Psoas muscle (tissue), 8 donors: ENCODE measurements around the gene FOCAD. TPM values are rescaled to one million over a fixed set of nuclear protein-coding genes. Genes with fewer than 3 reads are reported as not detected.

Experiments
- ATAC-seq, 4 donors: fragments of 200-7000 bp; cut with Tn5 transposase; one replicate each; pipeline ENCODE4 v1.9.1; 2020; ENCODE audit warnings: moderate library complexity in 3 of 4, mild to moderate bottlenecking in 2 of 4
- DNase-seq, 2 donors: peaks; one replicate each; pipeline ENCODE4 v3.0.0-alpha.2; 2020
- H3K27ac ChIP-seq: fragments of 200-600 bp; one replicate; pipeline ENCODE4 v1.8.0; 2022
- H3K27me3 ChIP-seq, 3 donors: fragments of 200-600 bp in 1 of 3; one replicate each; pipeline versions ENCODE4 v1.6.1 to v1.8.0; 2013 to 2022; ENCODE audit warnings: low read length in 2 of 3, mild to moderate bottlenecking in 2 of 3, moderate library complexity in 1 of 3; ENCODE audit not compliant: insufficient read depth in 3 of 3
- H3K36me3 ChIP-seq, 2 donors: fragments of 200-600 bp in 1 of 2; one replicate each; pipeline versions ENCODE4 v1.6.1 to v1.8.0; 2013 to 2022; ENCODE audit warnings: low read depth in 1 of 2, mild to moderate bottlenecking in 1 of 2, moderate library complexity in 1 of 2; ENCODE audit not compliant: insufficient read depth in 1 of 2
- H3K4me1 ChIP-seq: fragments of 200-600 bp; one replicate; pipeline ENCODE4 v1.8.0; 2022
- H3K4me3 ChIP-seq: fragments of 200-600 bp; one replicate; pipeline ENCODE4 v1.8.0; 2022; ENCODE audit warnings: mild to moderate bottlenecking
- H3K9me3 ChIP-seq: fragments of 200-600 bp; one replicate; pipeline ENCODE4 v1.8.0; 2022
- WGBS, 3 donors: extraction: QIAGEN DNeasy Blood & Tissue Kit; methylation state at CpG; one replicate each; pipeline versions ENCODE4 v1.1.6 to v1.1.7; 2013; 5-methylcytosine and 5-hydroxymethylcytosine counted together
- intact Hi-C, 2 donors: fragments of 100-400 bp; cut with DNase I; formaldehyde crosslinking; loops; one replicate each; pipeline versions ENCODE4 v1.11.0 to v1.14.2; 2022
- polyA plus RNA-seq, 3 donors: library from polyadenylated mRNA; stranded (reverse); fragments of 200-250 nt; gene quantifications; one replicate each; pipeline ENCODE4 v1.2.3, GENCODE V29; 2013
- total RNA-seq, 4 donors: library from RNA; stranded (reverse); fragmentation: NEBNext Ultra II Directional in 2 of 4; extraction: Animal tissue kit (Norgen Biotek cat#: 25700) in 2 of 4; gene quantifications; one replicate each; pipeline versions ENCODE4 v1.2.1 to v1.2.4, GENCODE V29; 2021 to 2023
- TF ChIP-seq, protein P1 (sequence below): fragments of 200-600 bp; IDR thresholded peaks from one replicate; pipeline ENCODE4 v1.8.0; 2022; ENCODE audit warnings: antibody characterized with exemption
- donor health status: healthy with polysubstance abuse.
- donor health status: DM: no; HTN: no; CAD: no; lungs with moderate emphysema.
- donor health status: Bipolar disorder and iron deficiency.
- donor health status: healthy.
- donor health status: DM: yes; HTN: yes; CAD: no.
- donor health status: DM: no; HTN: no; CAD: no.
- donor health status: DM: no; HTN: no; CAD: no.
- donor health status: DM: yes; HTN: yes; CAD: no.

The FOCAD gene
- total and polyA plus RNA-seq, 7 donors = 5.8 to 24.8 (median 12.1) TPM

DNA sequence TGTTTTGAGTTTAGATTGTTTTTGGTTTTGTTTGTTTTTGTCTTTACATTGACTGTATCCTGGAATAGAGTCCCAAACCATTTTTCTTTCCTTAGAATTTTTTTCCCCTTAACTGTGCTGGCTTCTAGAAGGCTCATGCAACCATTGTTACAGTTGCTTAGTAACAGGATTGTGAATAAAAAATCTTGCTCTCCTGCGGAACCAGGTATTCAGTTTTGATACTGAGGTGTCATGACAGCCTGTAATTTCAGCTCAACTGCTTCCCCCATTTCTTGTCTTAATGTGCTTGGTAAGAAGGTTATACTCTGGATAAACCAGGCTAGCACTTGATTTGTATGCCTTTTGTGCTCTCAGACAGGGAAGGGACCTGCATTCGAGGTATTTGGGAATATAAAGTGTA, 42.1 kb downstream of the FOCAD start:
- H3K27me3 ChIP-seq = no peaks in the 10 kb centered on the region
- TF ChIP-seq, protein P1, sequence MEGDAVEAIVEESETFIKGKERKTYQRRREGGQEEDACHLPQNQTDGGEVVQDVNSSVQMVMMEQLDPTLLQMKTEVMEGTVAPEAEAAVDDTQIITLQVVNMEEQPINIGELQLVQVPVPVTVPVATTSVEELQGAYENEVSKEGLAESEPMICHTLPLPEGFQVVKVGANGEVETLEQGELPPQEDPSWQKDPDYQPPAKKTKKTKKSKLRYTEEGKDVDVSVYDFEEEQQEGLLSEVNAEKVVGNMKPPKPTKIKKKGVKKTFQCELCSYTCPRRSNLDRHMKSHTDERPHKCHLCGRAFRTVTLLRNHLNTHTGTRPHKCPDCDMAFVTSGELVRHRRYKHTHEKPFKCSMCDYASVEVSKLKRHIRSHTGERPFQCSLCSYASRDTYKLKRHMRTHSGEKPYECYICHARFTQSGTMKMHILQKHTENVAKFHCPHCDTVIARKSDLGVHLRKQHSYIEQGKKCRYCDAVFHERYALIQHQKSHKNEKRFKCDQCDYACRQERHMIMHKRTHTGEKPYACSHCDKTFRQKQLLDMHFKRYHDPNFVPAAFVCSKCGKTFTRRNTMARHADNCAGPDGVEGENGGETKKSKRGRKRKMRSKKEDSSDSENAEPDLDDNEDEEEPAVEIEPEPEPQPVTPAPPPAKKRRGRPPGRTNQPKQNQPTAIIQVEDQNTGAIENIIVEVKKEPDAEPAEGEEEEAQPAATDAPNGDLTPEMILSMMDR = no peak
- no peak overlapping the region for H3K27ac ChIP-seq
- intact Hi-C loops = no loop called here
- H3K36me3 ChIP-seq = peaks cover 2 to 35% of the 10 kb centered on the region in 2 donors
- WGBS, 3 donors = 82 to 89% (median 87%) methylated on average over 2 of the region's 2 CpGs
- no peak for ATAC-seq
- no peak overlapping the region for H3K4me3 ChIP-seq
- DNase-seq = no peak
- no peaks in the 10 kb centered on the region for H3K9me3 ChIP-seq
- no peaks in the 10 kb centered on the region for H3K4me1 ChIP-seq

DNA sequence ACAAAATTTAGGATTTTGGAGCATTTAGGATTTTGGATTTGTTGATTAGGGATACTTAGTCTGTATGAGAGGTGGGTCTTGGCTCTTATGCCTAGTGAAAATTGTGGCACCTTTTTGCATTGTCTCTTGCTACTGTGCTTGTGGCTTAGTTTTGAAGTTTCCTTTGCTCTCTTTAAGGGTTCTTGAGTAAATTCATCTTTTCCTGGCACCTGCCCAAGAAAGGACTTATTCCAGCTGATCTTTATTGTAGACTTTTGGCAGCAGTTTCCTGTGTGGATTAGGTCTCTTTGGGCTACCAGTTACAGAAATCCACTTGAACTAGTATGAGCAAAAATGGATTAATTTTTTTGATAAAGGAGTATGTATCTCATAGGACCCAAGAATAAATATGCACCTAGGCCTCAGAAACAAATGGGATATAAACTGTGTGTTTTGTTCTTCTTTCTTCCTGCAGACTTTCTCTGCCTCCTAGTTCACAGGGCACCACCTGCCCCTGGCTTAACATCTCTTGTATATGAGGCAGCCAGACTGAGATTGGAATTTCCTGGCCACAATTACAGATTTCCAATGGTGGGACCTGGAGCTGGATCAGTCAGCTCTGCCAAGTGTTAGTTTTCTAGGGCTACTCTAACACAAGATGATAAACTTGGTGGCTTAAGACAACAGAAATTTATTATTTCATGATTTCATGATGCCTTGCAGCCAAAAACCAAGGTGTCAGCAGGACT, 44.6 kb downstream of the FOCAD start:
- Histone ChIP-seq H3K9me3 (no peaks in the 10 kb centered on the region), H3K27ac (no peak overlapping the region), H3K27me3 (no peaks in the 10 kb centered on the region), H3K4me3 (no peak overlapping the region), H3K36me3 (peaks cover 2 to 21% of the 10 kb centered on the region in 2 donors), H3K4me1 (no peaks in the 10 kb centered on the region)
- intact Hi-C loops = no loop called here
- ATAC-seq = no peak
- TF ChIP-seq, protein P1 = no peak
- DNase-seq = no peak

DNA sequence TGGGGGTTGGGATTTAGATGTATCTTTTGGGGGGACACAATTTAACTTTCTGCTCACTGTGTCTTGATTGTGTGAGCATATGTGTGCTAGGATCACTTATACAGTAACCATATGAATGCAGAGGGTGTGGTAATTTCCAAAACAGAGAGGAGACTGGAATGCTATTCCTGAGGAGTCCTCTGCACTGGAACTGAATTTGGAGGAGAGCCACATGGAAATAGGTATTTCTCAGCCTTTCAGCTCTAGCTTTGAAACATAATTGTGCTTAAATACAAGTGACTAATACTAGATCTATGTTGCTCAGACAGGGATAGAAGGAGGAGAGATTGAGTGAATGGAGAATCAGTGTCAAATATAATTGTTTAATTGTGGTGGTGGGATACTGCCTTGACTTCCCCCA, 45.5 kb downstream of the FOCAD start:
- H3K27me3 ChIP-seq = no peaks in the 10 kb centered on the region
- TF ChIP-seq, protein P1 = no peak
- ATAC-seq (no peak), DNase-seq (no peak)
- H3K4me3 ChIP-seq = no peak overlapping the region
- H3K27ac ChIP-seq = no peak overlapping the region
- intact Hi-C loops = no loop called here
- H3K9me3 ChIP-seq = no peaks in the 10 kb centered on the region
- no peaks in the 10 kb centered on the region for H3K4me1 ChIP-seq
- H3K36me3 ChIP-seq = peaks cover 2 to 20% of the 10 kb centered on the region in 2 donors

DNA sequence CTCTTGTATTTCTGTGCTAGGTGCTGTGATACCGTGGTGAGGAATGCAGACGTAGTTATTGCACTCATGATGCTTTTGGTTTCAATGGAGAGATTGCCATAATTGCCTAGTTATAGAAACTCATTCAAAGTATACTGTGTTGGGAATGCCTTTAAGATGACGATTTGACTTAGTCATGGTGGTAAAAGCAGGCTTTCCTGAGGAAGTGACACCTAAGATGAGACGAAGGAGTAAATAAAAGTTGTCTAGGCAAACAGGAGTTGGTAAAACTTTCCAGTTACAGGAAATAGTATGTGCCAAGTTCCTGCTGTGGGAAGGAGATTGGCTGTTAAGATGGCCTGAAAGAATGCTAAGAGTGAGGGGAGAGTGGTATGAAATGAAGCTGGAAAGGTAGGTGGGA, 48.1 kb downstream of the FOCAD start:
- no peak for ATAC-seq
- intact Hi-C loops = loop anchor here in 1 of 2 donors (10.0 kb wide), 1 partner anchor 57 kb away; no protein-coding TSS in a partner anchor
- TF ChIP-seq, protein P1 = no peak
- 76 to 80% (median 79%) methylated on average over 4 of the region's 4 CpGs for WGBS, 3 donors
- no peaks in the 10 kb centered on the region for H3K27me3 ChIP-seq
- H3K4me1 ChIP-seq = no peaks in the 10 kb centered on the region
- no peak overlapping the region for H3K27ac ChIP-seq
- H3K4me3 ChIP-seq = no peak overlapping the region
- no peak for DNase-seq
- peaks cover 2 to 11% of the 10 kb centered on the region in 2 donors for H3K36me3 ChIP-seq
- H3K9me3 ChIP-seq = no peaks in the 10 kb centered on the region

DNA sequence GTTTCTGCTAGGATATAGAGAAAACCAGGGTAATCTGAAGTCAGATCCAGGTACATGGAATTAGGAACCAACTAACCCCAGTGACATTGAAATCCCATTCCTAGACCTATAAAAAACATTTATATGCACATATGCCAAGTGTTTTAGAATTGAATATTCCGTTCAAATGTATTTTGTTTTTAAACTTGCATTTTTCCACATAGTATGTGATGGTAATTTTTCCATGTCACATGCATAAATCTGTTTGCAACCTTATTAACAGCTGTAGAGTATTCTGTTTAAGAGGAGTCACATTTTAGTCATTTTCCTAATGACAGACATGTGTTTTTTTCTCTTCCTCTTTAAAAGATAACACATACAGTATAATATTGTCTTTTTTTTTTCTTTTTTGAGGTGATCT, 50.2 kb downstream of the FOCAD start:
- TF ChIP-seq, protein P1 = no peak
- H3K9me3 ChIP-seq = no peaks in the 10 kb centered on the region
- intact Hi-C loops = loop anchor here in 1 of 2 donors (10.0 kb wide), 1 partner anchor 59 kb away; no protein-coding TSS in a partner anchor
- WGBS, 3 donors = 88 to 95% (median 93%) methylated on average over 1 of the region's 1 CpG
- H3K4me3 ChIP-seq = no peak overlapping the region
- no peak for DNase-seq
- H3K36me3 ChIP-seq = peaks cover 7 to 12% of the 10 kb centered on the region in 2 donors
- ATAC-seq = no peak
- no peak overlapping the region for H3K27ac ChIP-seq
- no peaks in the 10 kb centered on the region for H3K4me1 ChIP-seq
- no peaks in the 10 kb centered on the region for H3K27me3 ChIP-seq
